Measurements from ENCODE around the gene AK2.
"Not testable (repeated sequence)": the region's sequence is repeated elsewhere in the genome, so short reads cannot be mapped to it uniquely, and the experiment has no call there.

AK2 gene

DNA sequence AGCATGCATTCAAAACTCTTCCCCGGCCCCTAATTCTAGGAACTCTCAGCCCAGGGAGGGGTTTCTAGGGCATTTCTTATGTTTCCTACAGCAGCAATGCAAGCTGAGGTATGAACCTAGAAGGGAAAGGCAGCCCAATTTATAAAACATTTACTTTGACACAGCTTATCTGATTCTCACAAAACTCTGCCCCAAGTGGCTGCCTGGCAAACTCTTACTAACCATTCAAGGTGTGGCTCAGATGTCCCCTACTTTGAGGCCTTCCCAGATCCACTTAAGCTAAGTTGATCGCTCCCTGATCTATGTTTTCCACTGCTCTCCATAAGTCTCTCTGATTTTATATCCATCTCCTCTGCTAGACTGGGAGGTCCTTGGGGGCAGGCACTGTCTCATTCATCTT lies 35.4 kb downstream of the AK2 start:
- no peak for DNase-seq (ENCODE audit: low read depth in 2 of 2)

DNA sequence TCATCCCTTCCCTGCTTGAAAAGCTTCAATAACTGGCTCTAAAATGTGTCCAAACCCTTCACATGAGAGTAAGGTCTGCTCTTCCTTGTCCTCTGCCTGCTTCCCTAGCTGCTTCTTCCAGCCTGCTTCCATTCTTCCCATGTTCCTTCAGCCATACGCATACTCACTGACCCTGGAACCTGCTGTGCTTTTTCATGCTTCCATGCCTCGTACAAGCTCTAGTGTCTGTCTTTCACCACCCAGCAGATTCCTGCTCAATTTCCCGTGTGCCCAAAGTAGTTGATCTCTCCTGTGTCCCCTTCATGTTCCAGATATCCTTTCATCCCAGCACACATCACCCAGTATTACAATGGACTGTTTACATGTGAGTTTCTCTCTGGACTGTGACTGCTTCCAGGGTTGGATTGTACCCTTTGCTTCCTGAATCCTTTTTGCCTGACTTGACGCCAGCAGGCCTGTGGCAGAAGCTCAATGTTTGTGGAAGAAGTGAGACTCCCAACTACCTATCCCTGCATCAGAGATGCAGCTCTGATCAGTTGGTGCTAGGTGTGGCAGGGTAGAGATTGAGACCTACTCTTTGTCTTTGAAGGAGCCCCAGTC lies 36.2 kb downstream of the AK2 start:
- no peak for DNase-seq (ENCODE audit: low read depth in 2 of 2)

DNA sequence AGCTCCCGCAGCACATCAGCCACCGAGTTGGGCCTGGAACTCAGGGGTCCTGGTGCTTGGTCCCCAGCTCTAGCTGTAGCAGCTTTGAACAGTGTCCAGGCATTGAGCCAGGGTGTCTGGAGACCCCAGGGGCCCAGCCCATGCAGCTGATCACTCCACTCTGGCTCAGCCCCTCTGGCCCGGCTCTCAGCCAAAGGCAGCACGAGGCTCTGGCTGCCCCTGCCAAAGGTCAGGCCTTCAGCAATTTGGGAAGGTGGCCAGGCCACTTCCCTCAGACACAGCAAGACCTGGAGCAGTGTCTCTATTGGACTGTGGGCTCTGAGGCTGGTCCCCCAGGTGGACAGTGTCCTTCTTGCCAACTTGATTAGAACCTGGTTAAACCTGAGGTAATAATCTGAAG lies 37.7 kb downstream of the AK2 start:
- no peak for DNase-seq (ENCODE audit: low read depth in 2 of 2)

DNA sequence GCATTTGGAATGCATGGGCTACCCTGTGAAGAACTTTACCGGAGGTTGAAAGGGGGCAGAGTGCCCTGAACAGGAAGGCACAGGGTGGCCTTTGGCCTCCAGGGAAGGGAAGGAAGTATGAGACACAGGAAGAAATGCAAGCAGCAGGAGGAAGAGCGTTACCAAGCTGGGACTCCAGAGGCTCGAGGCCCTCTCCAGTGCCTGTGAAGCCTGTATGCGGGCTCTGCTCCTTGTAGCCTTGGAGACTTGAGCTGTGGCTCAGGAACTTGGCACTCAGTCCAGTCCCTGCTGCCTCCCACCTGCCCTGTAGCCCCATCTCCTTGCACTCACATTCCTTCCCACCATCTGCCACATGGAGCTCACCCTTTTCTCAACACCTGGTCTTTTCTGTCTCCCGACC lies 38.6 kb downstream of the AK2 start:
- no peak for DNase-seq (ENCODE audit: low read depth in 2 of 2)

DNA sequence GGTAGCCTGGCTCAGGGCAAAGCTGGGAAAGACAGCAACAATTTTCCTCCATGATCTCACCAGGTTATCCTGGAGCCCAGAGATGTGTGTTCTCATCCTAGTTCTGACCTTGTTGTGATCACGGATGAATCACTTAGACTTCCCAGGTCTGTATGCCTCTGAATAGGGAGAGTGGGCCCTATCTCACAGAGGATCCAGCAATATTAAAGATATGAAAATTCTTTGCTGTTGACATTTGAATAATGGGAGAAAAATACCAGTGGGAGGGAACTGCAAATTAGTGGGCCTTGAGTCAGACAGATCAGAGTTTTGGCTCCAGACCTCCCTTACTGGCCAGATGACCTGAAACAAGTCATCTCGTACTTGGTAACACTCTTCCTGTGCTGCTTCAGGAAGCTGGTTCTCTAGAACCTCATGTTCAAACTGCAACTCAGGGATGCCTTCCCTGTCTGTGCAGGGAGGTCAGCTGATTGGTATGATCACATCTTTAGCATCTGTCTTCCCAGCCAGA lies 39.2 kb downstream of the AK2 start:
- DNase-seq (ENCODE audit: low read depth in 2 of 2): no peak

DNA sequence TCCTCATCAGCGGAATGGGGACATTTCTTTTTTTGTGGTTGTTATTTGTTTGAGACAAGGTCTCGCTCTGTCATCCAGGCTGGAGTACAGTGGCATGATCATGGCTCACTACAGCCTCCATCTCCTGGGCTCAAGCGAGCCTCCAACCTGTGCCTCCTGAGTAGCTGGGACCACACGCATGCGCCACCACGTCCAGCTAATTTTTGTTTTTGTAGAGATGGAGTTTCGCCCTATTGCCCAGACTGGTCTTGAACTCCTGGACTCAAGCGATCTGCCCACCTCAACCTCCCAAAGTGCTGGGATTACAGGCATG lies 43.4 kb downstream of the AK2 start:
- not testable (repeated sequence) for DNase-seq (ENCODE audit: low read depth in 2 of 2)

DNA sequence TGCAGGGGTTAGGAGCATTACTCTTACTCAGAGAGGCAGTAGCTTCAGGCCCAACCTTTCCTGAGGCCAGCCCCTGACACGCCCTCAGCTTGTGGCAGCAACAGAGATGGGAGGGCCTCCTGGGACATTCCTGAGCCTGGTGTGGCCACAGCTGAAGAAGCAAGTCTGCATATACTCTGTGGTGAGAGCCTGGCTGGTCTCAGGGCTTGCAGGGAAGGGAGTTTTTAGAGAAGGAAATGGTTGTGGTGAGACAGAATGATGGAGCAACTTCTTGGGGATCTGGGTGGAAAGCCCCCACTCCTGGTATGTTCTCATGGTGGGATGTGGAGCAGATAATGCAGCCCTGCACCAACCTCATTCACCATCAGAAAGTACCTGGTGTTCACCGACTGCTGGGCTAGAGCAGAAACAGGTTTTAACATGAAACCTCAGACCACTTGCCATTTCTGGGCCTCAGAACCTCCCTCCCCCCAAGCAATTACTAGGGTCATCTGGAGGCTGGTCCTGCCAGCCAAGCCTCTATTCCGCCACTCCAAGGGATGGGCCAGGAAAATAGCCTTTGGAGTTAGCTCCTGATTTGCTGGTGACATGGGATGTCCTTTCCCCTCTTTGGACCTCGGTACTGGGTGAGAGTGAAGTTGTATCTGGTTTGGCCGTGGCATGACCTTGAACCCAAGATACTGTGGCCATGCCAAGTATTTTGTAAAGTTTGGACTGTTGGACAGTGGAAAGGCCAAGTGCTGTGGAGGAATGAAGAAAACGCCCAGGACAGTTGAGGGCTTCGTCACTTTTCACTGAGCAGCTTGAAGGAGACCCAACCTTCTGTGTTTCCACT lies 44.0 kb downstream of the AK2 start:
- DNase-seq (ENCODE audit: low read depth in 2 of 2): peak; percentile 64 to 71

DNA sequence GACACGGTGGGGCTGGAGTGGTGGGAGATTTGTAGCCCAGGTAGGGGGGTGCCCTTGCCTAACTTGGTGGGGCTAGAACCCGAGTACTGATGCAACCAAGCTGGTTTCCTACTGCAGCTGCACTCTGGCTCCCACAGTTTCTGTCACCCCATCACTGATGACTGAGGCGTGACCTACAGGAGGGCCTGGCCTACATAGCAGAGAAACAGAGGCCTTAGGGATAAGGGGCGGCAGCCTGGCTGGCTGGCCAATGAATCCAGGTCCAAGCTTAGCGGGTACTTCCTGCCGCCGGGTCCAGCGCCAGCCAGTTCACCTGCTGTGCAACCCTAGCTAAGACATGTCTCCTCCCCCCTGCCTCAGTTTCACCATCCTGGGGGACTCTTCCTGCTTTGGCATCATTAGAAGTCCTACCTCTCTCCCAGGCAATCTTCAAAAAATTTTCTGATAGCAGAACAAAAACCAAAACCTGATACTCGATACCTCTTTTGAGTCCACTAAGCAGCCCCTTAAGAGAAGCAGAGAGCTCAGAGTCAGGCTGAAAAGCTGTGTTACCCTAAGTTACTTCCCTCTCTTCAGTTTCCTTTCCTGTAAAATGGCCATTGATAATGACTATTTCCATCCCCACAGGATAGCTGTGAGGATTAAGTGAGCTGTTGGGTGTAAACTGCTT lies 44.7 kb downstream of the AK2 start:
- DNase-seq (ENCODE audit: low read depth in 2 of 2): no peak

DNA sequence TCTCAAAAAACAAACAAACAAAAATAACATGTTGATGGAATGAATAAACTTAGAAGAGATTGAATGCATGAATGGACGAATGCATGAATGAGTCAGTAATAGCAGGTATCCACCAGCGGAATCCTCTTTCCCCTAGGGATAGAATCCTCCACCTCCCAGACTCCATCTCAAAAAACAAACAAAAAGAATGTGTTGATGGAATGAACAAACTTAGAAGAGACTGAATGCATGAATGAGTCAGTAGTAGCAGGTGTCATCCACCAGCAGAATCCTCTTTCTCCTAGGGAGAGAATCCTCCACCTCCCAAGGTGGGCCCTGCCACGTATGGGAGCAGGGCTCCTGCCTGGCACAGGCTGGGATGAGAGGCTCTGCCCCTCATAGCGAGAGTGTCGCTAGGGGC lies 45.3 kb downstream of the AK2 start:
- DNase-seq (ENCODE audit: low read depth in 2 of 2): no peak

DNA sequence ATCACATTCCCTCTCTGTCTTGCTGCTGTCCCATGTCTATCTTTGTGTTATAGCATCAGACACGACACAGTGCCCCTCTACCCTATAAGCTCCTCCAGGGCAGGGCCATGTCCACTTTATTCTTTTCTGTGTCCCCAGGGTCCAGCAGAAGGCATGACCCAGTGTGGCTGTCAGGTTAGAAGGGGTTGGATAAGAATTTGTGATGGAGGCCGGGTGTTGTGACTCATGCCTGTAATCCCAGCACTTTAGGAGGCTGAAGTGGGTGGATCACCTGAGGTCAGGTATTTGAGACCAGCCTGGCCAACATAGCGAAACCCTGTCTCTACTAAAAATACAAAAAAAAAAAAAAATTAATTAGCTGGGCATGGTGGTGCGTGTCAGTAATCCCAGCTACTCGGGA lies 45.8 kb downstream of the AK2 start:
- no peak for DNase-seq (ENCODE audit: low read depth in 2 of 2)

DNA sequence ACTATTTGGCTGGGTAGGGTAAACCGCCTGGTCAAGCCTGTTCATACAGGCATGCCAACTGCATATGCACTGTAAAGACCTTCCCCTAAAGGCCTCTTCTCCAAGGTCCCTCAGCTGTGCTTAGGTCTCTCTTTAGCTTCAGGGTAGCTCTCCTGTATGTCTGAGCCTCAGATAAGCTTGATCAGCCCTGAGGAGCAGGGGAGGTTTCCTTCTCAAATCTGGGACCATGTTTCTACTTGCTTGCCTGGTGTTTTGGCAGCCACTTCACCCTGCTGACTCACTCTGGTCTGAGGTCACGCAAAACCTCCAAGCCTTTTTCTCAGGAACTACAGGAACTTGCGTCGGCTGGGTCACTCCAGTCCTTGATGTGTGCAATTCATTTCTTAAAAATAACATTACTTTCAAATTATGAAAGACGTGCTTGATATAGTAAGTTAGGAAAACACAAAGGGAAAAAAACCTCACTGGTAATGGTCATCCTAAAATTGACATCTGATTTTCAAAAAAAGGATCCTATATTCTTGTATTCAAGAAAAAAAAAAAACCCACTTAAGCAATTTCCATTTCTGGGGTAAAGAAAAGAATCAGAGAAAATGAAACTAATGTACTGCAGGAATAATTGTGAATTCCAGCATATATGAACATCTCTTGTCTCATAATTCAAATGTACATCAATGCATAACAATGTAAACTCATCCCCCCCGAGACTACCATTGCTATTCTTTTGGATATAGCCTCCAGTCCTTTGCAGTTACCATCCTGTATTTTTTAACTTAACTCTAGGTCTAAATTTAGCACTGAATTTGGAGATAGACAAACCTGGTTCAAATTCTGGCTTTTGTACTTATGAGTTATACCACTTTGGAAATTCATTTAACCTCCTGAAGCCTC lies 47.3 kb downstream of the AK2 start:
- peak in 1 of 2 donors; percentile 54 for DNase-seq (ENCODE audit: low read depth in 2 of 2)

DNA sequence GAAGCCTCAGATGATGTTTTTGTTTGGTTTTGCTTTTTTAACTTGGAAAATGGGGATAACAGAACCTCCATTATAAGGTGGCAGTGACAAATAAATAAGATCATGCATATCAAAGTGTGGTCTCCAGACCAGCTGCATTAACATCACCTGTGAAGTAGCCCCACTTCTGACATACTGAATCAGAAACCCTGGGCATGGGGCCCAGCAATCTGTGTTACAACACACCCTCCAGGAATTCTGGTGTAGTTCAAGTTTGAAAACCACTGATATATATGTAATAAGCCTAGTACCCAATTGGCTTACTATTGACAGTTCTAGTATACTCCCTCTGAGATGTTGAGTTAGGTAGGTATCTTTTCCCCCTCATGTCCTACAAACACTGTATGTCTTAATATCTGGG lies 48.0 kb downstream of the AK2 start:
- no peak for DNase-seq (ENCODE audit: low read depth in 2 of 2)

DNA sequence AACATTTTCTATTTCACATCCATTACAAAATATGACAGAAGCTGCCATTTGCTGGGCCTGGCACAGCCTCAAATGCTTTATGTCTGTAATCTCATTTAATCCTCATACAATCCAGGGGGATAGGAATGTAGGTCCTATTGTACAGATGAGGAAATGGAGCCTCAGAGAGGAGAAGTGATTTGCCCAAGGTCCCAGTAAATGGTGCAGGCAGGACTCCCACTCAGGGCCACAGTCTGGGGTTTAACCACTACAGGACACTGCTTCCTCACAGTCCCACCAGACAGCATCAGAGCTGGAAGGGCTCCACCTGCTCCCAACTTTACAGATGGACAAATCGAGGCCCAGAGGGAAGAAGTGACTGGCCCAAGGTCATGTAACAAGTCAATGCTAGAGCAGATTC lies 51.5 kb downstream of the AK2 start:
- DNase-seq (ENCODE audit: low read depth in 2 of 2): no peak

DNA sequence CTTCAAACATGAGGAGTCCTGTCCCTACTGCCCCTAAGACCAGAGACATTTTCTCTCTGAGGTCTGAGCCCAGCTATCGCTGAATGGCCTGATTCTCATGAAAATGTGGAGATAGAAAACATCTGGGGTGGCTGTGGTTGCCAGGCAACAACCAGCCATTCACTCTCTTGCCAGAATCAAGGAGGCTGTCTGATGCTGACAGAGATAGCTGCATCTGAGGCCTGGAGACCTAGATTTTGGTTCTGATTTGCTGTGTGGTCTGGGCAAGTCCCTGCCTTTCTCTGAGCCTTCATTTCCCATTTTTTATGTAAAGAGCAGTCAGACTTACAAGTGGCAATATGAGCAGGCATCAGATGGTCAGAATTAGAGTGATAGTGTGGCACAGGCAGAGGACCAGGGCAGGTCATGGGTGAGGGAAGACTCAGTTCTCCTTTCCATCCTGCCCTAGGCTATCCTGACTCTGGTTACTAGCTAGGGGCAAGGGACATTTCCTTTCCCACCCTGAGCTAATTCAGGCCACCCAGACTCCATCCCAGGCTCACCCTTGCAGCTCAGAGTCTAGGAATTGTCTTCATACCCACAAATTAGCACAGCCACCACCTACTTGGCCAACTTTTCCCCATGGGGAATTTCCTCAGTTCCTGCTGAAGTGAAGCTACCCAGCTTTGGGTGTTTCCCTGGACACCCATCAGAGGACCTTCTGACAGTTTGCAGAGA lies 52.1 kb downstream of the AK2 start:
- no peak for DNase-seq (ENCODE audit: low read depth in 2 of 2)

DNA sequence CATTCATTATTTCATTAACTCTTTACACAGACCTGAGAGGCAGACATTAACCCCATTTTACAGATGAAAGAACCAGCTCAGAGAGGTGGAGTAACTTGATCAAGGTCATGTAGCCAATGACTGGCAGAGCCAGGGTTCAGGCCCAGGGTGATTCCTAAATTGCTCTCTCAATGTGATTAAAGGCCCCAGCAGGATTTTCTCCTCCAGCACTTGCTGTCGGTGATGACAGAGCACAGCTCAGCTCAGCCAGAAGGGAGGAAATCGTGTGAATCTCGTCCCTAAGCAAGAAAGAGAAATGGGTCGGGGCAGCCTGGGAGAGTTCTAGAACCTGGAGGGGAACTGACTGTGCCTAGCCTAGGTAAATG lies 52.6 kb downstream of the AK2 start:
- no peak for DNase-seq (ENCODE audit: low read depth in 2 of 2)

DNA sequence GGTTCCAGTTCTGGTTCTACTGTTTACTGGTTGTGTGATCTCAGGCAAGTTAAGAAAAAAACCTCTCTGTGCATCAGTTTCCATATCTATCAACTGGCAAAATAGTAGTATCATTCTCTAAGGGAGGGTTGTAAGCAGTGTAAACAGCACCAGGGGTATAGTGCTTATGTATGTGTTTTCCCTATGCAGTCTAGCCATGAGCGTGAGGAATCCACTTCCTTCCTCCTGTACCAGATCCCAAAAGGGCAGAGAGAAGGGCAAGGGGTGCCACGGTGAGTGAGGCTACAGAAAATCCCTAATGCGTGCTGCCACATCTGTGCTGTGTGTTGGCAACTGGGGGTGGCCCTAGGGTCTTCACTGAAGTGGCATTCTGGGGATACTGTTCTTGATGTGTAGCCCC lies 53.7 kb downstream of the AK2 start:
- no peak for DNase-seq (ENCODE audit: low read depth in 2 of 2)

DNA sequence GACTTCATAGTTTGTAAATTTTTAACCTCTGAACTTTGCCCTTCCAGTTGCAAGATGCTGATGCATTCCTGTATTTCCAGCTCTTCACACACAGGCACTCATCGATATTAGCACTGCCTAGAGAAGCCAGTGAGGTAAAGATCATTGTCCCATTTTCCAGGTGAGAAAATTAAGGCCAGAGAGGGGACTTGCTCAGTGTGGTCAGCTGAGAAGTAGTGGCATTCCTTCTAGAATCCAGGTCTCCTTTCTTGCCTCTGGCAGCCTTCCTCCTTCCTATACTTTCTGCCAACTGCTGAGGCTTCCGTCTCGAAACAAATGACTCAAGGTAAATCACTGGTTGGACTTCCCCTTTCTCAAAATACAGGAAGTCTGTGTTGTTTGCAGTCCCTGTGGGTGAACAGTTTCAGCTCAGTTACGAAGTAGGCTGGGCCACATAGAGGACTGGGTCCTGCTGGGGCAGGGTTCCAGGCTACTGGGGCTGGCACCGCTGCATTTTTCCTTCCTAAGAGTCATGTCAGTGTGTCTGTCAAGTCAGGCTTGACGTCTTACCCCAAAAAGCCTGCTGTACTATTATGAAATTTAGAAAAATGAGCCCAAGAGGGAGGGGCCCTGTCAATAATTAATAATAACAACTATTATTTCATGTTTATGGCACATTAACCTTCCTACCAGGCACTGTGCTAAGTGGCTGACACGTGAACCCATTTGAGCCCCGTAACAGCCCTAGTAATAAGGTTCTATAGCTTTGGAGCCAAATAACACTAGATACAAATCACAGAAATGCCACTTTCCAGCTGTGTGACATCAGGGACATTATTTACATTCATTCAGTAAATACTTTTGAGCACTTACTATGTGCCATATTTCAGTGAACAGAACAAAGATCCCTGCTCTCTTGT lies 55.4 kb downstream of the AK2 start:
- DNase-seq (ENCODE audit: low read depth in 2 of 2): peak; percentile 31 to 53

DNA sequence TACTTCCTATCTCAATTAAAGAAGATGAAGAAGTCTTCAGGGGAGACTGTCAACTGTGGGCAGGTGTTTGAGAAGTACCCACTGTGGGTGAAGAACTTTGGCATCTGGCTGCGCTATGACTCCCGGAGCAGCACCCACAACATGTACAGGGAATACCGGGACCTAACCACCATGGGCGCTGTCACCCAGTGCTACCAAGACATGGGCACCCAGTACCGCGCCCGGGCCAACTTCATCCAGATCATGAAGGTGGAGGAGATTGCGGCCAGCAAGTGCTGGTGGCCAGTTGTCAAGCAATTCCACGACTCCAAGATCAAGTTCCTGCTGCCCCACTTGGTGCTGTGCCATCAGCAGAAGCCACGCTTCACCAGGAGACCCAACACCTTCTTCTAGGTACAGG lies 56.6 kb downstream of the AK2 start:
- DNase-seq (ENCODE audit: low read depth in 2 of 2): no peak

DNA sequence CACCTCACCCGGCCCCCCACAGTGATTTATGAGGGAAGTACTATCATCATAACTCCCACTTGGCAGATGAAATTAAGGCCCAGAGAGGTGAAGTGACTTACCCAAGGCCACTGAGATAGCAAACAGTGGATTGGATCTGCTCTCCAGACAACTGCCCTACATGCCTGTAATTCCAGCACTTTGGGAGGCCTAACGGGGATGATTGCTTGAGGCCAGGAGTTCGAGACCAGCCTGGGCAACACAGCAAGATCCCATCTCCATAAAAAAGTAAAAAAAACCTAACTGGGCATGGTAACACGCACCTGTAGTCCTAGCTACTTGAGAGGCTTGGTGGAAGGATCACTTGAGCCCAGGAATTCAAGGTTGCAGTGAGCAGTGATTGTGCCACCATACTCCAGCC lies 57.8 kb downstream of the AK2 start:
- no peak for DNase-seq (ENCODE audit: low read depth in 2 of 2)

DNA sequence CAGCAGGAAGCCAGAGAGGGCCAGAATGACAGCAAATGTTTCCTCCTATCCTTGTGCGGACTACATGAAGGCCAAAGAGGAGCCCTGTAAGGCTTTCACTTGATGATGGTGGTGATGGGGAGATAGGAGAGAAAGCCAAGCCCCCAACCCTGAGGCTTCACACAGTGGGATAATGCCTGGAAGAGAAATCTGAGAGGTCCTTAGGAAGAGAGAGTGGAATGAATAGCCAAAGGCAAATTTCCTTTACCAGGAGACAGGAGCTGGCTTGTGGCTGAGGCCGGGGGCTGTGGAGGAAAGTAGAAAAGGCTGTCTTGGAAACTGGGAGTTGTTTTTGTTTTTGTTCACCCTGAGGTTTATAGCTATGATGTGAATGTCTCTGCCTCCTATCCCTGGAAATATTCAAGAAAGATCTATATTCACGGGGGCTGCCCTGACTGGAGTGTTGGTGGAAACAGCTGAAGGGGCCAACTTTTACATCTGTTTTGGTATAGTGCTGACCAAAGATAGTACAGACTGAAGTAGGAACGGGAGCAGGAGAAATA lies 59.1 kb downstream of the AK2 start:
- DNase-seq (ENCODE audit: low read depth in 2 of 2): no peak
